ENCODE results near the gene NGLY1. TPM values are rescaled to one million over a fixed set of nuclear protein-coding genes. Genes with fewer than 3 reads are reported as not detected.

NGLY1 gene
- total RNA-seq, 1 experiment from 2014 or later, result 40.3 TPM

DNA sequence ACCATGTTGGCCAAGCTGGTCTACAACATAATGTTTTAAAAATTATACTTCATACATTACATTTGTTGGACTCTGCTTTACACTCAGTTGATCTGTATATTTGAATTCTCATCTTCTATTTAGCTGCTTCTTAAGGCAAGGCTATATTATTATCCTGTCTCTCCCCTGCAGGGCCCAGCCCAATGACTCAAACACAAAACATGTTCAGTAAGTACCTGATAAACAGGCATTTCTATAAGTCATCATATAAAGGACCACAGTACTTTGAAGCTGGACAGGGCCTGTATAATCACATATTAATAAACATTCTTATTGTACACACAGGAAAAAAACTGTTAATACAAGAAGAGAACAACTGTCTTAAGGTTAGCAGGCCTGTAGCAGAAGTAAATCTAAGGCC, 36.2 kb downstream of the NGLY1 start:
- Mint-ChIP-seq H3K27ac (ENCODE audit: unreplicated experiment) (no peak overlapping the region), H3K4me1 (ENCODE audit: low read depth, unreplicated experiment) (no peaks in the 10 kb centered on the region), H3K9me3 (ENCODE audit: low read depth, unreplicated experiment) (no peaks in the 10 kb centered on the region), H3K36me3 (ENCODE audit: insufficient read depth, unreplicated experiment) (no peaks in the 10 kb centered on the region), H3K4me3 (ENCODE audit: low read depth, unreplicated experiment) (no peak overlapping the region), H3K27me3 (ENCODE audit: unreplicated experiment) (no peaks in the 10 kb centered on the region)
- intact Hi-C loops (cut with micrococcal nuclease; ENCODE audit: unreplicated experiment), result no loop called here
- DNase-seq, result no peak
- no TSS peak for BruUV-seq (replicated peaks)
- TF ChIP-seq, protein P1, sequence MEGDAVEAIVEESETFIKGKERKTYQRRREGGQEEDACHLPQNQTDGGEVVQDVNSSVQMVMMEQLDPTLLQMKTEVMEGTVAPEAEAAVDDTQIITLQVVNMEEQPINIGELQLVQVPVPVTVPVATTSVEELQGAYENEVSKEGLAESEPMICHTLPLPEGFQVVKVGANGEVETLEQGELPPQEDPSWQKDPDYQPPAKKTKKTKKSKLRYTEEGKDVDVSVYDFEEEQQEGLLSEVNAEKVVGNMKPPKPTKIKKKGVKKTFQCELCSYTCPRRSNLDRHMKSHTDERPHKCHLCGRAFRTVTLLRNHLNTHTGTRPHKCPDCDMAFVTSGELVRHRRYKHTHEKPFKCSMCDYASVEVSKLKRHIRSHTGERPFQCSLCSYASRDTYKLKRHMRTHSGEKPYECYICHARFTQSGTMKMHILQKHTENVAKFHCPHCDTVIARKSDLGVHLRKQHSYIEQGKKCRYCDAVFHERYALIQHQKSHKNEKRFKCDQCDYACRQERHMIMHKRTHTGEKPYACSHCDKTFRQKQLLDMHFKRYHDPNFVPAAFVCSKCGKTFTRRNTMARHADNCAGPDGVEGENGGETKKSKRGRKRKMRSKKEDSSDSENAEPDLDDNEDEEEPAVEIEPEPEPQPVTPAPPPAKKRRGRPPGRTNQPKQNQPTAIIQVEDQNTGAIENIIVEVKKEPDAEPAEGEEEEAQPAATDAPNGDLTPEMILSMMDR (IDR thresholded peaks at IDR 0.05; ENCODE audit: unreplicated experiment), result no peak
- CTCF ChIA-PET, result no interaction called here

DNA sequence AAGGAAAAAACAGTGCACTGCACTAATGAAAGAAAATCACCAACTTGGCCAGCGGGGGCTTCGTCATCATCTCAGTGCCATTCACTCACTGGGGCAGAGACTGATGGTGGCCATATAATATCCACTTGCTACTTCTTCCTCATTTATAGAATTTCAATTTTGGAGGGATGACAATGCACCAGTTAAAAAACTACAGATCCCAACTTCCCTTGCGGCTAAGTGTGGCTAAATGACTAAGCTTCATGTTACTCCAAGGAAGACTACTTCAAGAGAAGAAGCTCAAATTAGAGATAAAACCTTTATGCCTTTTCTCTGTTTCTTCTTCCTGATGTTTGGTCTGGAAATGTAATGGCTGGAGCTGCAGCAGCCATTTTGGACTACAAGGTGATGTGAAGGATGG, 38.8 kb downstream of the NGLY1 start:
- CTCF ChIA-PET, result no interaction called here

DNA sequence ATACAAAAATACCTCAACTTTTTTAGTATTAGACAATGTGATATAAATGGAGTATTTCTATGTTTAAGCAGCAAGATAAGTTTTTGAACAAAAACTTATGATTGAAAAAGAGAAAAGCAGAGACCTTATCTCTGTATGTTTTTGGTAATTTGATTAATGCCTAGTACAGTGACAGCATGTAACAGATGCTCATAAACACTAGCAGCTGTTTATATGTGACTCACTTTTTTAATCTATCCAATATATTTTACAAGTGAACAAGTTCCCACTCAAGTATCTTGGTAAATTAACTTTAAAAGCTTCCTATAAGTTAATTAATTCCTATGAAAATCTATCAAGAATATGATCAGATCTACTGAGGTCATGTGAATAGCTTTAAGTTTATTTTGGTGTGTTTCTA, 55.1 kb downstream of the NGLY1 start:
- TF ChIP-seq, protein P1 (IDR thresholded peaks at IDR 0.05; ENCODE audit: unreplicated experiment), result no peak
- no peaks in the 10 kb centered on the region for H3K27me3 Mint-ChIP-seq (ENCODE audit: unreplicated experiment)
- DNase-seq, result no peak
- H3K9me3 Mint-ChIP-seq (ENCODE audit: low read depth, unreplicated experiment), result no peaks in the 10 kb centered on the region
- peaks cover 7% of the 10 kb centered on the region for H3K36me3 Mint-ChIP-seq (ENCODE audit: insufficient read depth, unreplicated experiment)
- BruUV-seq (replicated peaks), result no TSS peak
- no peak overlapping the region for H3K27ac Mint-ChIP-seq (ENCODE audit: unreplicated experiment)
- H3K4me3 Mint-ChIP-seq (ENCODE audit: low read depth, unreplicated experiment), result no peak overlapping the region
- intact Hi-C loops (cut with micrococcal nuclease; ENCODE audit: unreplicated experiment), result no loop called here
- CTCF ChIA-PET, result no interaction called here
- H3K4me1 Mint-ChIP-seq (ENCODE audit: low read depth, unreplicated experiment), result peaks cover 17% of the 10 kb centered on the region

More for the DNA sequence above, 38.8 kb downstream of the NGLY1 start:
- Mint-ChIP-seq H3K36me3 (ENCODE audit: insufficient read depth, unreplicated experiment) (no peaks in the 10 kb centered on the region), H3K4me3 (ENCODE audit: low read depth, unreplicated experiment) (no peak overlapping the region), H3K27me3 (ENCODE audit: unreplicated experiment) (no peaks in the 10 kb centered on the region), H3K27ac (ENCODE audit: unreplicated experiment) (no peak overlapping the region), H3K9me3 (ENCODE audit: low read depth, unreplicated experiment) (no peaks in the 10 kb centered on the region), H3K4me1 (ENCODE audit: low read depth, unreplicated experiment) (no peaks in the 10 kb centered on the region)
- TF ChIP-seq, protein P1 (IDR thresholded peaks at IDR 0.05; ENCODE audit: unreplicated experiment), result no peak
- intact Hi-C loops (cut with micrococcal nuclease; ENCODE audit: unreplicated experiment), result no loop called here
- no peak for DNase-seq
- BruUV-seq (replicated peaks), result no TSS peak

DNA sequence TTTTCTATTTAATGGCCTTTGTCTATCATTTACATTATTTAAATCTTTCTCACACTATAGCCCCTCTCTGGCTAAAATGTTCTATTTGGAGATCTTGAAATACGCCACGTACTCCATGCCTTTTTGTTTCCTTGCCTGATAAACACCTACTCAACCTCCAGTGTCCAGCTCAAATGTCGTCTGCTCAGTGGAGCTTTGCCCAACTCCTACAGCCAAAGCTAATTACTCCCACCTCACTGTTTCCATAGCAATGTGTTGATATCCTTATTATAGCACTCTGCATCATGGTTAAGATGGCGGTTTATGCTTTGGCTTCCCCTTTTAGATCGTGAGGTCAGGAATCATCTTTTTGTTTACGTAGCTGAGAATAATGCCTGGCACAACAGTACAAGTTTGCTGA, 55.9 kb downstream of the NGLY1 start:
- BruUV-seq (replicated peaks), result no TSS peak
- Mint-ChIP-seq H3K27ac (ENCODE audit: unreplicated experiment) (no peak overlapping the region), H3K36me3 (ENCODE audit: insufficient read depth, unreplicated experiment) (peaks cover 7% of the 10 kb centered on the region), H3K27me3 (ENCODE audit: unreplicated experiment) (no peaks in the 10 kb centered on the region), H3K4me3 (ENCODE audit: low read depth, unreplicated experiment) (no peak overlapping the region), H3K9me3 (ENCODE audit: low read depth, unreplicated experiment) (no peaks in the 10 kb centered on the region), H3K4me1 (ENCODE audit: low read depth, unreplicated experiment) (peaks cover 17% of the 10 kb centered on the region)
- TF ChIP-seq, protein P1 (IDR thresholded peaks at IDR 0.05; ENCODE audit: unreplicated experiment), result no peak
- intact Hi-C loops (cut with micrococcal nuclease; ENCODE audit: unreplicated experiment), result no loop called here
- CTCF ChIA-PET, result no interaction called here
- DNase-seq, result no peak
